A549 treated with RU486 at 1 μM for 4 hours (cell line): ENCODE measurements around the gene COA7. TPM values are rescaled to one million over a fixed set of nuclear protein-coding genes. Genes with fewer than 3 reads are reported as not detected.

Source experiments
- total RNA-seq: library from RNA; stranded (reverse); fragments of 200-300 nt; extraction: Qiagen RNA extraction; gene quantifications from 5 replicates; pipeline ENCODE4 v1.2.3, GENCODE V29; 2022; ENCODE audit warnings: low read depth

COA7 gene
- total RNA-seq = 18.3 to 22.6 TPM (median 20.9 TPM) in 5 replicates

GRCh38 chr1:52697795-52698674 lies at the start of gene COA7:
COA7 (minus strand) TSS chr1:52698347; CDS start chr1:52698326, 21 bp downstream.

GRCh38 chr1:52726265-52727113 lies 28.3 kb upstream of the COA7 start, which contains the start of gene ZYG11B:
ZYG11B (plus strand) TSS chr1:52726453; CDS start chr1:52726654, 201 bp downstream.

Other genes starting within 250 kb of the COA7 start
- gene TUT4, start 145.3 kb downstream of the COA7 start, total RNA-seq = 14.9 to 20.3 TPM (median 17.6 TPM) in 5 replicates
- gene GPX7, start 96.0 kb downstream of the COA7 start, total RNA-seq = 0.10 TPM in 1 of 5 replicates, not detected in the others
- not detected in 5 replicates for gene SHISAL2A, start 65.2 kb downstream of the COA7 start, total RNA-seq
- gene ZYG11B, start 28.1 kb upstream of the COA7 start, total RNA-seq = 1.9 to 5.3 TPM (median 4.6 TPM) in 5 replicates
- gene ZYG11A, start 144.4 kb upstream of the COA7 start, total RNA-seq = 1.5 to 2.6 TPM (median 2.5 TPM) in 5 replicates
- 7.4 to 13.0 TPM (median 10.9 TPM) in 5 replicates for gene ECHDC2, start 223.4 kb upstream of the COA7 start, total RNA-seq
- 44.9 to 68.7 TPM (median 49.4 TPM) in 5 replicates for gene SCP2, start 228.9 kb upstream of the COA7 start, total RNA-seq